ENCODE results near the gene TMEM132D. TPM values are rescaled to one million over a fixed set of nuclear protein-coding genes. Genes with fewer than 3 reads are reported as not detected.

TMEM132D gene
- total and polyA plus RNA-seq, 7 donors: 0.01 TPM; not detected in 6

- peaks cover 0 to 2% (median 0%) of the 10 kb centered on the region in 3 donors for H3K27me3 ChIP-seq (ENCODE audit: insufficient read depth in 3 of 3, low read length in 2 of 3)
- H3K36me3 ChIP-seq (ENCODE audit: insufficient read depth in 1 of 2, low read depth in 1 of 2): no peaks in the 10 kb centered on the region
- 86 to 95% (median 94%) methylated on average over 6 of the region's 6 CpGs for WGBS, 3 donors
- intact Hi-C loops (cut with DNase I): no loop called here
- no peaks in the 10 kb centered on the region for H3K9me3 ChIP-seq
- DNase-seq (no peak), ATAC-seq (no peak)
- no peak overlapping the region for H3K27ac ChIP-seq
- H3K4me1 ChIP-seq: no peaks in the 10 kb centered on the region
- no peak overlapping the region for H3K4me3 ChIP-seq
- no peak for TF ChIP-seq CTCF (IDR thresholded peaks at IDR 0.05)
Observed at GRCh38 chr12:129357233-129357632, 546.6 kb downstream of the TMEM132D start.

- H3K4me3 ChIP-seq: no peak overlapping the region
- no peaks in the 10 kb centered on the region for H3K9me3 ChIP-seq
- no peaks in the 10 kb centered on the region for H3K36me3 ChIP-seq (ENCODE audit: insufficient read depth in 1 of 2, low read depth in 1 of 2)
- intact Hi-C loops (cut with DNase I): no loop called here
- TF ChIP-seq CTCF (IDR thresholded peaks at IDR 0.05): no peak
- no peaks in the 10 kb centered on the region for H3K4me1 ChIP-seq
- WGBS, 3 donors: 86 to 87% (median 86%) methylated on average over 6 of the region's 6 CpGs
- H3K27ac ChIP-seq: no peak overlapping the region
- ATAC-seq (no peak), DNase-seq (no peak)
- peaks cover 0 to 2% (median 0%) of the 10 kb centered on the region in 3 donors for H3K27me3 ChIP-seq (ENCODE audit: insufficient read depth in 3 of 3, low read length in 2 of 3)
Observed at GRCh38 chr12:129351481-129351880, 552.3 kb downstream of the TMEM132D start.

GRCh38 chr12:129339336-129339735, 564.5 kb downstream of the TMEM132D start:
- WGBS, 3 donors: 16 to 25% (median 21%) methylated on average over 7 of the region's 7 CpGs
- DNase-seq: no peak
- ATAC-seq: no peak
- no peak overlapping the region for H3K27ac ChIP-seq
- H3K9me3 ChIP-seq: no peaks in the 10 kb centered on the region
- TF ChIP-seq CTCF (IDR thresholded peaks at IDR 0.05): no peak
- H3K27me3 ChIP-seq (ENCODE audit: insufficient read depth in 3 of 3, low read length in 2 of 3): no peaks in the 10 kb centered on the region
- no peaks in the 10 kb centered on the region for H3K4me1 ChIP-seq
- H3K4me3 ChIP-seq: no peak overlapping the region
- H3K36me3 ChIP-seq (ENCODE audit: insufficient read depth in 1 of 2, low read depth in 1 of 2): no peaks in the 10 kb centered on the region
- intact Hi-C loops (cut with DNase I): no loop called here

- Histone ChIP-seq H3K4me3 (no peak overlapping the region), H3K27me3 (ENCODE audit: insufficient read depth in 3 of 3, low read length in 2 of 3) (no peaks in the 10 kb centered on the region), H3K9me3 (no peaks in the 10 kb centered on the region), H3K27ac (no peak overlapping the region), H3K4me1 (no peaks in the 10 kb centered on the region), H3K36me3 (ENCODE audit: insufficient read depth in 1 of 2, low read depth in 1 of 2) (no peaks in the 10 kb centered on the region)
- DNase-seq (no peak), ATAC-seq (no peak)
- WGBS, 3 donors: 83 to 88% (median 87%) methylated on average over 17 of the region's 17 CpGs
- intact Hi-C loops (cut with DNase I): no loop called here
- no peak for TF ChIP-seq CTCF (IDR thresholded peaks at IDR 0.05)
Observed at GRCh38 chr12:129337413-129337812, 566.4 kb downstream of the TMEM132D start.

GRCh38 chr12:129335773-129336172, 568.1 kb downstream of the TMEM132D start:
- no peaks in the 10 kb centered on the region for H3K27me3 ChIP-seq (ENCODE audit: insufficient read depth in 3 of 3, low read length in 2 of 3)
- intact Hi-C loops (cut with DNase I): no loop called here
- no peak overlapping the region for H3K4me3 ChIP-seq
- no peak for TF ChIP-seq CTCF (IDR thresholded peaks at IDR 0.05)
- H3K4me1 ChIP-seq: no peaks in the 10 kb centered on the region
- no peaks in the 10 kb centered on the region for H3K9me3 ChIP-seq
- no peak for DNase-seq
- no peak for ATAC-seq
- no peak overlapping the region for H3K27ac ChIP-seq
- no peaks in the 10 kb centered on the region for H3K36me3 ChIP-seq (ENCODE audit: insufficient read depth in 1 of 2, low read depth in 1 of 2)

Data from psoas muscle (tissue), 8 donors.